GM21381 (cell line): ENCODE measurements around the gene ZMYND19.
A peak's percentile ranks its signal among the peaks of the same experiment; 100 is the strongest.
"Not testable (repeated sequence)": the region's sequence is repeated elsewhere in the genome, so short reads cannot be mapped to it uniquely, and the experiment has no call there.

ENCODE experiments used
- ATAC-seq: cut with Tn5 transposase; IDR thresholded peaks from one replicate; pipeline ENCODE4 v1.9.1; 2021; ENCODE audit warnings: mild to moderate bottlenecking, moderate library complexity; ENCODE audit not compliant: unreplicated experiment

ZMYND19 gene

GRCh38 chr9:137564134-137564533, 26.2 kb downstream of the ZMYND19 start:
- ATAC-seq: no peak

GRCh38 chr9:137558127-137558526, 32.2 kb downstream of the ZMYND19 start:
- ATAC-seq: no peak

GRCh38 chr9:137556069-137556838, 34.1 kb downstream of the ZMYND19 start:
- ATAC-seq: no peak

DNA sequence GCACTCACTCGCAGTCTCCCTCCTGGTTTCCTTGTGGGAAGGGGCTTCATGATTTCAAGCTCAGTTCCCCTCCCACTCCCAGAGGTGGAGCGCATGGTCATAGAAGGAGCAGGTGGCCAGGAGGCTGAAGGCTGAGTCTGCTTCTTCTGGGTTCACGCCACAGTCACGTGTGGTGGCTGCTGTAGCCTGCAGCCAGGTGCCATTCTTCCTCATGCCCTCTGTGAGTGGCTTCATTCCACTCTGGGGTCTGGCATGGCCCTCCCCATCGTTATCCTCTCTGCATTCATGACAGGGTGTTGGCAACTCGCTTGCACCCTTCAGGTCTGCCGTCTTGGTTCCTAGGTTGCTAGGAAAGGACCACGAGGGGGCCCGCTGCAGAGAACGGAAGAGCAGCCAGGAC, 35.1 kb downstream of the ZMYND19 start:
- ATAC-seq: no peak

DNA sequence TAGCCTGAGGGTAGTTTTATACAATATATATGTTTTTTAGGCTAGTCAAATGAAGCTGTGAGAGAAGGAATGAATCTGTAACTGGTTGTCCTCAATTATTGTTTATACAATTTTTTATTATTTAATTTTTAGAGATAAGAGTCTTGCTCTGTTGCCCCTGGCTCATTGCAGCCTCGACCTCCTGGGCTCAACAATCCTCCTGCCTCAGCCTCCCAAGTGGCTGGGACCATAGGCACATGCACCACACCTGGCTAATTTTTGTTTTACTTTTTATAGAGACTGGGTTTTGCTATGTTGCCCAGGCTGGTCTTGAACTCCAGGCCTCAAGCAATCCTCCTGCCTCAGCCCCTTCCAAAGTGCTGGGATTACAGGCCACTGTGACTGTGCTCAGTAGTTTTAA, 36.0 kb downstream of the ZMYND19 start:
- no peak for ATAC-seq

GRCh38 chr9:137553654-137554053, 36.7 kb downstream of the ZMYND19 start:
- ATAC-seq: not testable (repeated sequence)

- peak; percentile 3 for ATAC-seq
Observed at GRCh38 chr9:137552022-137552768, 38.1 kb downstream of the ZMYND19 start.

GRCh38 chr9:137551264-137552021, 38.9 kb downstream of the ZMYND19 start, which contains the start of gene MRPL41:
Gene MRPL41, plus strand, starts transcription at chr9:137551879. Its CDS starts 203 bp downstream, at chr9:137552082.
- peak; percentile 83 for ATAC-seq

GRCh38 chr9:137550958-137551263, 39.4 kb downstream of the ZMYND19 start:
- not testable (repeated sequence) for ATAC-seq

GRCh38 chr9:137550231-137550621, 40.1 kb downstream of the ZMYND19 start, which contains the start of gene PNPLA7:
Gene PNPLA7, minus strand, starts transcription at chr9:137550402. Its CDS starts 205 bp downstream, at chr9:137550197.
- ATAC-seq: no peak

DNA sequence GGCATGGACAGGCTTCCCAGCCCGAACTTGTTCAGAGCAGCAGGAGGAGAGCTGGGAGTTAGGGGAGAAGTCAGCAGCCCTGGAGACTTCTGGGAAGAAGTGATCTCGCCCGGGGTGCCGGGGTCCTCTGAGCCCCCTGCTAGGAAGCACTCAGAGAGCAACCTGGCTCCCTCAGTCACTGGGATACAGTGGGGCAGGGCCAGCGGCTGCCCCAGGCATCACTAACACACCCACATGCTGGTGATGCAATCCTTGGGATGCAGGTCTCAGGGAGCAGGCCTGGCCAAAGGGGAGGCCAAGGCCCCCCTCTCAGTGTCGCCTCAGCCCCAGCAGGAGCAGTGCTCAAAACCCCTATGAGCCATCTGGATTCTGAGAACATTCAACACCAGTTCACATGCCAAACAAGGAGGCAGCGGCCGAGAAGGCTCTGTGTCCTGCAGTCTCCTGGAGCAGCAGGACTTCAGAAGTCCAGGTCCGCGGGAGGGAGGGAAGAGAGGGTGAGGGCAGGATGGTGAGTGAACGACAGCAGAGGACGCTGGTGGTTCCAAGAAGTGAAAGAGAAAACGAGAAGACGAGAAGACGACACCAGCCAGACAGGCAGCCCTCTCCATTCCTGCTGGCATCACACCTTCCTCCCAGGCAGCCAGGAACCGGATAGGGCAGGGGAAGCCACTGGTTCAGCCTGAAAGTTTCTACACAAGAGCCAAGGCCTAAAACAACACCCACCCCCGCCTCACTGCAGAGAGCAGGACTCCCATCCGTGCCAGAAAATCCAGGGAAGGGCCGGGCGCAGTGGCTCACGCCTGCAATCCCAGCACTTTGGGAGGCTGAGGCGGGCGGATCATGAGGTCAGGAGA, 42.4 kb downstream of the ZMYND19 start:
- no peak for ATAC-seq

- no peak for ATAC-seq
Observed at GRCh38 chr9:137545123-137545522, 45.2 kb downstream of the ZMYND19 start.

DNA sequence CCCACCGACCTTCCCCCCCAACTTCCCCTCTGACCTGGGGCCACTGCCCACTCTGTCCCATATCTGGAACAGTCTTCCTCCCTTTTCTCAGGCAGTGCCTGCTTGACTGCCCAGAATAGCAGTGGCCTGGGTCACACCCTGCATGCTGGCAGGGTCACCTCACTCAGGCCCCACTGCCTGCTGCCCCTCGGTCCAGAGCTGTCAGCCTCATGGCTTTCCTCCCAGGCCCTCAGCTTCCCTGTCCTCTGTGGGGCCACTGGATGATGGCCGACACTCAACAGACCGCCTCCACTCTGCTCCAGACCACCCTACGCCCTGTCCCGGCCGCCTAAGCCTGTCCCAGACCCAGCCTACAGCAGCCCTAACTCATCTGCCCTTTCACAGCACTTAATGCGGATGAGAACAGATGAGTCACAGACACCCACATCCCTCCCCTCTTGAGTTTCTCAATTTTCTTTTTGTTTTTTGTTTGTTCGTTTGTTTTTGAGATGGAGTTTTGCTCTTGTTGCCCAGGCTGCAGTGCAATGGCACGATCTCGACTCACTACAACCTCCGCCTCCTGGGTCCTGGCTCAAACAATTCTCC, 46.0 kb downstream of the ZMYND19 start:
- no peak for ATAC-seq

- no peak for ATAC-seq
Observed at GRCh38 chr9:137543237-137543963, 46.9 kb downstream of the ZMYND19 start.

- no peak for ATAC-seq
Observed at GRCh38 chr9:137542486-137542885, 47.8 kb downstream of the ZMYND19 start.

- no peak for ATAC-seq
Observed at GRCh38 chr9:137540536-137540935, 49.8 kb downstream of the ZMYND19 start.

DNA sequence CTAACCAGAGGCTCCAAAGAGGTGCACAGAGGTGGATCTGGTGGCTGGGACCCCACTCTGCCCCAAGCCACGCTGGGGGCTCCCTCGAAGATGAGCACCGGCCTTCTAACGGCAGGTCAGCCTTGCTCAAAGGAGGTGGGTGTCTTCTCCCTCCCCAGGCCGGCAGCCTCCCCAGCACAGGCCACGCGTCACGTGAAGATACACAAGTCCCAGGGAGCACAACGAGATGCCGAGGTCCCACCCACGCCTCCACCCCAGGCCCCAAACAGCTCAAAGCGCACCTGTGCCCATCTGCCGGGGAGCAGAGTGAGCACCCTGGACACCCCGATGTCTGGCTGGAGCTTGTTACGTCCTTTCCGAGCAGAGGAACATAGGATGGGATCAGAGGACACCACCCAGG, 52.3 kb downstream of the ZMYND19 start:
- no peak for ATAC-seq

- not testable (repeated sequence) for ATAC-seq
Observed at GRCh38 chr9:137536594-137537131, 53.6 kb downstream of the ZMYND19 start.

GRCh38 chr9:137535120-137535428, 55.2 kb downstream of the ZMYND19 start:
- ATAC-seq: no peak
